Stimulated activated CD4-positive, alpha-beta T cell treated with anti-CD3 and anti-CD28 coated beads, Interleukin-2, amount 100 ng/mL, for 48 hours (primary cell): ENCODE data around the gene DYNC1I2.
A peak's percentile ranks its signal among the peaks of the same experiment; 100 is the strongest.

Source experiments
- DNase-seq, 2 donors: peaks; one replicate each; pipeline ENCODE4 v3.0.0-alpha.2; 2020

DYNC1I2 gene

DNA sequence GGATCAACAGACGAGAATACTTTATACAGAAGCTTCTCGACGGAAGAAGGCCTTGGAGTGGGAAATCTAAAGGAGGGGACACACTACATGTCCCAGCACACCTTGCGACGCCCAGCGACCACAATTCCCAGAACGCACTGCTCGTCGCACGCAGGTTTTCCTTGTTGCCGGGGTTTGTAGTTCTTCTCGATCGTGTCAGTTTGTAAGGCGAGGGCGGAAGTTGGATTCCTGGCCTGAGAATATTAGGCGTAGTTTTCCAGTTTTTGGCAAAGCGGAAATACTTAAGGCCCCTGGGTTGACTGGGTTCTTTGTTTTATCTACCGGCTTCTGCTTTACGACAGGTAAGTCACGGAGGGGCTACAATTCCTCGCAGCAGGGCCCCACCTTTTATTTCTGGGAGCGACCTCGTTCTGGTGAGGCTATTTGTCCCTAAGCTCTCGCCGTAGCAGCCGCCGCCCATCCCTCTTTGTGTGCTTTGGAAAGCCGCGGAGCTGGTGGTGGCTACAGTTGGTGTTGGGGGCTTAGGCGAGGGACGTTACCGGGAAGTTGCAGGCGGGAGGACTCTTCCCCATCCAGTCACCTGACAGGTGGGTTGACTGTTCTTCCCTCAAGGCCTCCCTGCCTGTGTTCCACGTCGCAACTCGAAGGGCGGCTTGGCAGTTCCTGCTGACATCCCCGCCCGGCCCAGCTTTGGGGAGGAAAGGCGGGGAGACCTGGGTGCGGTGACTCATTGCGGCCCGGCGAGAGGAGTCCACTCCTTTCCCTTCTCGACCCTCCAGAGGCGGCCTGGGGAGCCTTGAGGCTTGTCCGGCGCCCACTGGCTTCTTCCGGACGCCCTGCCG is at the start of gene DYNC1I2:
Gene DYNC1I2 (plus strand): TSS at position 183 of the 842 bp plus-strand sequence. CDS start 2,687 bp downstream, outside the sequence.
- DNase-seq = peak; percentile 67 to 70

DNA sequence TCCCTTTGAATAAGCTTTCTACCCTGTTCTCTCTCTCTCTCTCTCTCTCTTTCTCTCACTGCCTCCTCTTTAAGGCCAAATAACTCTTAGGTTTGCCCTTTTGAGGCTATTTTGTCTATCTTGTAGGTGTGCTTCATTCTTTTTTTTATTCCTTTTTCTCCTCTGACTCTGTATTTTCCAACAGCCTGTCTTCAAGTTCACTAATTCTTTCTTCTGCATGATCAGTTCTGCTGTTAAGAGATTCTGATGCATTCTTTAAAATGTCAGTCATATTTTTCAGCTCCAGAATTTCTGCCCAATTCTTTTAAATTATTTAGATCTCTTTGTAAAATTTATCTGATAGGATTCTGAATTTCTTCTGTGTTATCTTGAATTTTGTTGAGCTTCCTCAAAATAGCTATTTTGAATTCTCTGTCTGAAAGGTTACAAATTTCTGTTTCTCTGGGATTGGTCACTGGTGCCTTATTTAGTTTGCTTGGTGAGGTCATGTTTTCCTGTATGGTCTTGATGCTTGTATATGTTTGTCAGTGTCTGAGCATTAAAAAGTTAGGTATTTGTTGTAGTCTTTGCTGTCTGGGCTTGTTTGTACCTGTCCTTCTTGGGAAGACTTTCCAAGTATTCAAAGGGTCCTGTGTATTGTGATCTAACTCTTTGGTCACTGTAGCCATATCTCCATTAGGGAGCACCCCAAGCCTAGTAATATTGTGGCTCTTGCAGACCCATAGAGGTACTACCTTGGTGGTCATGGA is 35.4 kb upstream of the DYNC1I2 start:
- DNase-seq = no peak

DNA sequence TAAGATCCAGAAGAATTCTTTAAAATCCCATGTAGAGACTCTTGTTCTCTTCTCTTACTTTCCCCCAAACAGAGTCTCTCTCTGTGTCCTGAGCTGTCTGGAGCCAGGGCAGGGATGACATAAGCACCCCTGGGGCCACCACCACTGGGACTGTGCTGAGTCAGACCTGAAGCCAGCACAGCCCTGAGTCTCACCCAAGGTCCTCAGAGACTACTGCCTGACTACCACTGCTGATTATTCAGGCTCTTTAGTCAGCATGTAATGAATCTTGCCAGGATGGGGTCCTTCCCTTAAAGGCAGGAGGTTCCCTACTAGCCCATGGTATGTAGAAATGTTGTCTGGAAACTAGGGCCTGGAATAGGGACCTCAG is 34.9 kb upstream of the DYNC1I2 start:
- DNase-seq = no peak

DNA sequence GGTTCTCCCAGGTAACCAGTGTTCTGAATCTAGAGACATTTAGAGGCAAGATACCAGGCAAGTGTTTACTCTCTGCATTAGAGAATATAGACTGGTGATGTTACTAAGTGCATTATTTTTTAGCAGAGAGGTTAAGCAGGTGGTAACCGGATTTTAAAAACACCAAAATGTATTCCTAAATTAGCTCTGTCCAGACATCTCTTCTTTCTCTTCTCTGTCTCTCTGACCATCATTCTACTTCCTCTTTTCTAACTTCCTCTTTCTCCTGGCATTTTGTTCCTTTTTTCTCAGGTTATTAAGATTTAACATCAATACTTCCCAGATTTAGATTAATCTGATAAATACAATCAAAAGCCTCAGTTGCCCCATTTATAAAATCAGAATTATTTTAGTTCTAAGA is 31.7 kb upstream of the DYNC1I2 start:
- no peak for DNase-seq

DNA sequence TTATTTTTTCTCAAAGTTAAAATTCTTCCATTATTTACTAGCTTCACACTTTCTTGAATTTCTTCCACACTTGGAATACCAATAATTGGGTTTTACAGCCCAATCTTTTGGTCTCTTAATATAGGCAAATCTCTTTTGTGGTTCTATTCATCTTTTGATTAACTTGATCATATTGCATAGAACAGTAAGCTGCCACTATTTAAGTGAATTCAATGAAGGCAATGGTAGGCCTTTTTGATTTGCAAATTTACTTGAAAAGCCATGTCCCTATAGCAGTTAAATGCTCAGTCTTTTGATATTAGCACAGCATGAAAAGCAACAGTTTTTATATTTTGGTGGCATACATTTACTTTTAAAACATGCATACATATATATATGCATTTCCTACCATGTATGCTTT is 20.2 kb upstream of the DYNC1I2 start:
- no peak for DNase-seq

DNA sequence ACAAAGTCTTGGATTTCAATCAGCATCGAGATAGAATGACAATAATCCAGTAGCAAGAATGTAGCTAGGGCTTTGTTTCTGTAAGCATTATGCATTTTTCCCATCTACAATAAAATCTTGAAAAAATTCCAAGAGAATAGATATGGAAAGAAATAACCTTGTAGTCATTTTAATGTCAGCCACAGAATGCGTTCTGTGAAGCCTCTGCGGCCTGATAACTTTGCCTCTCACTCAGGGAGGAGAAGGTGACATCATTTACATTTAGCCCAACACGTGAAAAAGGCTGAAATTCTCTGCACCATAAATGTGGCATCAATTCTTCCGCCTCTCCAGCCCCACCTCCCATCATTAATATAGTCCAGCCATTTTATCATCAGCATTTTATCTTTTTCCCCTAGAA is 19.1 kb upstream of the DYNC1I2 start:
- DNase-seq = no peak

DNA sequence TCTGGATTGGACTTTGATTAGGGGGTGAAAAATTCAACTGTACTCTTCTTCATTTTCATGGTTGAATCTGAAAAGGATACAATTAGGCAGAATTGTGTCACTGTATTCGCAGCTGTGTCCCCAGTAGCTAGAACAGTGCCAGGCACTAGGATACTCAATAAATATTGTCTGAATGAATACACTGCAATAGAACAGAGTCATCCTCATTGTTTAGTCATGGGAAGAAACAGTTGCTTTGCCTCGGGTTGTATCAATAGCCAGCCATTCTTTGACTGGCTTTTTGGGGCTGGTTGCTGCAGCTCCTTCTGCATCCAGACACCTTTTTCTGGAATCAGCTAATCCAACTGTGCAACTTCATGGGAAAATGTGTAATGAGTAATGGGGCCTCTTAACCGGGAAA is 18.1 kb upstream of the DYNC1I2 start:
- DNase-seq = no peak

DNA sequence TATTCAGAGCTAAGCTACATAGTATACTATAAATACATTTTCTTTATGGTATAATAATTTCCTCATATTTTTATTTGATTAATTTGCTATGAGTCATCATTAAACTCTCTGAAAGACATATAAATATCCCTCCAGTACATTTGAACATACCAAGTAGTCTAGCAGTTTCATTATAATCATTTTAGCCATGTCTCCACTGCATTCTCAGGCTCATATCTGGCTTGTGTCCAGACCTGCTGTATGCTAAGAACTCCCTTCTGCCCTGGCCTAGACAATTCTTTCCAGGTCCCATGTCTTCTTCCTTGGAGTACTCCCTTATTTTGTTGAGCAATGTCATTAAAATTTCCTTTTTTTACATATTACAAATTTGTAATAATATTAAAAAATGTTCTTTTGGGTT is 16.6 kb upstream of the DYNC1I2 start:
- DNase-seq = no peak

DNA sequence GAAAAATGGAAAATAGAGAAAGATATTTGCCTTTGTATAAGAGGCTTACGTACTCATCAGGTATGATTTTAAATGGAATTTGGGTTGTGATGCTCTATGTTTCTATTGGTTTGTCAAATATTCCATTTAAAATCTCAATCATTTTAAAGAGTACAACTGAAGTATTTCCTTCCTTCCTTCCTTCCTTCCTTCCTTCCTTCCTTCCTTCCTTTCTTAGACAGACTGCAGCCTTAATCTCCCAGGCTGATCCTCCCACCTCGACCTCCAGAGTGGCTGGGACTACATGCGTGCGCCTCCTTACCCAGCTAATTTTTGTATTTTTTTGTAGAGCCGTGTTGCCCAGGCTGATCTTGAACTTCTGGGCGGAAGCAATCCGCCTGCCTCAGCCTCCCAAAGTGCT is 15.4 kb upstream of the DYNC1I2 start:
- no peak for DNase-seq

DNA sequence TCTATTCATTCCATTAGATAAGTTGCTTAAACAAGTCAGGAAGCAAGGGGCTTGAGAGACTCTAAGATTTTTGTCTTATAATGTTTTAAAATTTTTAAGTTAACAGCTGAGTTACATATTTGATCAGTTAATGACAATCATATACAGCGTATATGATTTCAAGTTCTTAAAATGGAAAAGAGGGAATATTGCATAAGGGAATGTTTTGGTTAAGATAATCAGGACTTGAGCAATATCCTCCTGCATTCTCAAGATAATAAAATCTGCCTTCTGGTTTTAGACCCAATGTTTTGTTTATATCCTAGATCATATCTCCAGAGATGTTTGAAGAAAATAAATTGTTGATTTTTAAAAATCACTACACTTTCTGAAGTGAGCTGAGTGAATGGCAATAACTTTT is 13.4 kb upstream of the DYNC1I2 start:
- DNase-seq = no peak

DNA sequence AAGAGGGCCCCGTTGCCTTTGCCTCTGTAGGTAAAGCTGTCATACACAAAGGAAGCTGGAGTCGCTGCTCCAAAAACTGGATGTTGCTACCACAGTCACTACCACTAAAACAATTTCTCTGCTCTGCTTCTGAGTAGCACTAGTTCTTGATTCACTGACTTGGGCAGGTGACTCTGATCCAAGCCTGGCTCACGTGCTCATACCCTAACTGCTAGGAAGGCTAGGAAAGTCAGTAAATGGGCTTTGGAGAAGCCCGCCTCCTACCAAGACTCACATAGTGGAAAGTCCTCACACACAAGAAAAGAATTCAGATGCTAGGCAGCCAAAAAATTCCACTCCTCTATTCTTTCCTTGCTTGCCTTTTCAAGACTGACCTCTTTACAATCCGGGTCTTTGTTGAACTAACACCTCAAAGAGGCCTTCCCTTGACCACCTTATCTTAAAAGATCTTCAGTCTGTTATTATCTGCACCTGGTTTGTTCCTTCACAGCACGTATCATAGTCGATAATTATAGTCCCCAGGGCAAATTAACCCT is 11.4 kb upstream of the DYNC1I2 start:
- DNase-seq = no peak

DNA sequence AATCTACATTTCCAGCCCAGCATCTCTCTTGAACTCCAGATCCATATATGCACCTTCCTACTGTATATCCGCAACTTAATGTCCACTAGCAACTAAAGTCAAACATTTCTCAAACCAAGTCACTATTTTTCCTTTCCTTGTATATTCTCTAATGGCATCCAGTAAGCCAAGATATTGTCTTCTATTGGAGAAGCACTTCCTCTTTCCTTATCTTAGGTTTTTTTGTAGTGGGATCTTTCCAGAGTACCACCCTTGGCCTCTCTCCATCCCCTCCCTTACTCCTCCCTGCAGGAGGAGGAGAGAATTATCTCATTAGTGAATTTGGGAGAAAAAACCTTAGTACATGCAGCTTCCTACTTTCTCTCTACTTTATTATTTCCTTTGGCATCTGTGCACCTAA is 8.7 kb upstream of the DYNC1I2 start:
- DNase-seq = no peak

DNA sequence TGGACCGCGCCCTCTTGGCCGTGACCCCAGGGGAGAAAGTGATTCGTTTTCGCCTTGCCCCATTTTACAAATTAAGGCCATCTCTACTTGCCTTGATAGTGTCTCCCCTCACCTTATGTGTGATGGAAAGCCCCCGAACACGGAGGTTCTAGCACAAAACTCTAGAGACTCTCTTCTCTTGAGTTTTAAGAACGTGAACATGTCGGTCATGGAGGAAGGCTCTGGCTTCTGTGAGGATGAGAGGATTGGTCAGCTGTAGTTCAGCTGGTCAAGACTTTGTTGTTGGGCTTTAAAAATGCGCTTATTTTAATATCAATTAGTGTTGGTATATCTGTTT is 828 bp downstream of the DYNC1I2 start:
- DNase-seq = no peak

DNA sequence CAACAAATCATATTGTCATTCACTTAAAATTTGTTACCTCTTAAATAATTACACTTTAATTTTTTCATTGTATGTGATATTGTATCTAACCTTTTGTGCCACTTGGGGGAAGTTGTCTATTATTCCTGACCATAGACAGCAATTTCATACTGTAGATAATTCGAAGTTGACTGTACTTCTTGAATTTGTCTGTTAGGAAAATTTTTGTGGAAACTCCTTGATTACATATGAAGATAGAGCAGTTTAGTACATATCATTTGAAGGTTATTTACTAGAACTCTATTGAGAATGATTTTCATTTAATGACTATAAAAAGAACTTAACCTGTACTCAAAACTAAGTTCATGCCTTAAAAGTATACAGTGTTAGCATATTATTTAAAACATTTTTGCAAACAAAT is 5.1 kb downstream of the DYNC1I2 start:
- no peak for DNase-seq

DNA sequence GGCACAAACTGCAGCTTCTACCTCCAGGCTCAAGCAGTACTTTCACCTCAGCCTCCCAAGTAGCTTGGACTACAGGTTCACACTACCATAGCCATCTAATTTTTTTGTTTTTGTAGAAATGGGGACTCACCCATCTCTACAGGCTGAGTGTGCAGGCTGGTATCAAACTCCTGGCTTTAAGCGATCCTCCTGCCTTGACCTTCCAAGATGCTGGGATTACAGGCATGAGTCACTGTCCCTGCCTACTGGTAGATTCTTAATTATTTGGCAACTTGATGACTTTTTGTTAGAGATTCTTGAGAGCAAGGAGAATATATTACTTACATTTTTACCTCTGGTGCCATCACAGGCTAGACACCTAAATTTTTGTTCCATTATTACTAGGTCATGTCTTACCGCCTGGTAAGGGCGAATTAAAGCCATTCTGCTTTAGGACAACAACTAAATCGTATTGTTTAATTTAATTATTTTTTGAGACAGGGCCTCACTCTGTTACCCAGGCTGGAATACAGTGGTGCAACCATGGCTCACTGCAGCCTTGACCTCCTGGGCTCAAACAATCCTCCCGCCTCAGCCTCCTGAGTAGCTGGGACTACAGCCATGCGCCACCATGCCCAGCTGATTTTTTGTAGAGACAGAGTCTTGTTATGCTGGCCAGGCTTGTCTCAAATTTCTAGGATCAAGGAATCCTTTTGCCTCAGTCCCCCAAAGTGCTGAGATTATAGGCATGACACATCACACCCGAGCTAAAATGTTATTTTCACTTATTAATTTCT is 15.7 kb downstream of the DYNC1I2 start:
- no peak for DNase-seq

DNA sequence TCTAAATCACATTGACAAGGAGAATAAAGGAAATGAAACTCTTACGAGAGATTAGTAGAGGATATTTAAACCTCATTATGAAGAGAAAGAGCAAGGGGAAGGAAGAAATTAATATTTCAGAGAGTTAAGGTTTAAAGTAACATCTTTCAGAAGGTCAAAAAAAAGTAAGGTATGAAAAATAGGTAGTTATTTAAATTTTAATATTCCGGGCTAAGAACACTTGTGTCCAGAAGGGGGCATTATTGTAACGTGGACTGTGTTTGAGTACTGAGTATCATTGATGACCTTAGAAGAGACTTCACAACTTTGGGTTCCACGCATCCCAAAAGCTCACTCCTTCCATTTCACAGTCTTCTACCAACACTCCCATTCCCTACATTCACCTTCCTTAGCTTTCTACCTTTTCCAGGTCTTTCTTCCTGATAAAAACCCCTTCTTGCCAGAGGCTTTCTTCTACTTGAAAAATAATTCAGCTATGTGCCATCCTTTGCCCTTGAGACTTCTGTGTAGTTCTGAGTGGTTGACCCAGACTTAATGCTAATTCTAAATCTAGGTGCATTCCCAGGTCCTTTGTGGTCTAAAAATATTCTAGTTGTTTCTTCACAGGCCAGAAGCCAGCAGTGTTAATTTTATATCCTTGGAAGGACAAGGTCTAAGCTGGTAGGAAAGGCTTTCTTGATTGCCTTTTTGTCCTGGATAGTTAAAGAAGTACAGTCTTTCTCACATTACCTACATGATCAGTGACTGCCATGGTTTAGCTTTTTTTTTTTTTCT is 16.5 kb downstream of the DYNC1I2 start:
- DNase-seq = no peak

DNA sequence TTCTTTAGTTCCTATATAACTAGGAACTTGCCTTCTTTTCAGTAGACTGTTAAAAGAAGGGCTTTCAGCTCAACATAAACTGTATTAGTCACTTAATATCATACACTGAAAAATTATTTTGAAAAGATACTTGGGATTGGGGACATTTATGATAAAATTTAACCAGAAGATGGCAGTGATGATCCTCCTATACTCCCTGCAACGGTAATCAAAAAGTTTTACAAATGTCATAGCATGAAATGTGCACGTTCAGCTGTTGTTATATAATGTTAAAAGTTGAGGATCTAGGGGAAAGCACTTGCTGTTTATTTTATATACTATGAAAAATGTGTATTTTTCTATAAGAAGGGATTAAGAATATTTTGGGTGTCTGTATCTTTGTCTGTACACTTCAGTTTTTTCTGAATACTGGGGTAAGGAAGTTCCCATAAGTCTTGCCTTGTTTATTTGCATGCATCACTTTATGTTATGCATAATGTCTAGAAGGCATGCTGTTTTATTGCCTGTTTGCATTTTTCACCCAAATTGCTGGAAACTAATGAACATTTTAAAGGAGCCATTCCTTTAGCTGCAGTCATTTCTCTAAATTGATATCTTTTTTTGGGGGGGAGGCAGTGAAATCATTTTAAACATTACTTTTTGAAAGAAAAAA is 19.0 kb downstream of the DYNC1I2 start:
- no peak for DNase-seq

DNA sequence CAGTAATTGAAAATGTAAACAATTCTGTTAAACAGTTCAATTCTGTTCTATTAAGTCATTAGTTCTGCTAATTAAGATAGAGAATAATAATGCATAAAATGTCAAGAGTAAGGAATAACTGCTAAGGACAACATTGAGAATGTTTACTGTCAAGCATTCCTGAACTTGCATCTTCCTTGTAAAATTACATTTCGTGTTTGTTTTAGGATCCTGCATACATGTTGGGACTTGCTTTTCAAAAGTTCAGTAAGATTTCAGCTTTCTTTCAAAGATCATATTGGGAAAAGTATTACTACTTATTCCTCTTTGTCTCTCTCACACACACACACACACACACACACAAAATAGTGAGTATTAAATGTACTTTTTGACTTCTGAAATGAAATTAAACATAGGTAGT is 20.5 kb downstream of the DYNC1I2 start:
- DNase-seq = no peak

DNA sequence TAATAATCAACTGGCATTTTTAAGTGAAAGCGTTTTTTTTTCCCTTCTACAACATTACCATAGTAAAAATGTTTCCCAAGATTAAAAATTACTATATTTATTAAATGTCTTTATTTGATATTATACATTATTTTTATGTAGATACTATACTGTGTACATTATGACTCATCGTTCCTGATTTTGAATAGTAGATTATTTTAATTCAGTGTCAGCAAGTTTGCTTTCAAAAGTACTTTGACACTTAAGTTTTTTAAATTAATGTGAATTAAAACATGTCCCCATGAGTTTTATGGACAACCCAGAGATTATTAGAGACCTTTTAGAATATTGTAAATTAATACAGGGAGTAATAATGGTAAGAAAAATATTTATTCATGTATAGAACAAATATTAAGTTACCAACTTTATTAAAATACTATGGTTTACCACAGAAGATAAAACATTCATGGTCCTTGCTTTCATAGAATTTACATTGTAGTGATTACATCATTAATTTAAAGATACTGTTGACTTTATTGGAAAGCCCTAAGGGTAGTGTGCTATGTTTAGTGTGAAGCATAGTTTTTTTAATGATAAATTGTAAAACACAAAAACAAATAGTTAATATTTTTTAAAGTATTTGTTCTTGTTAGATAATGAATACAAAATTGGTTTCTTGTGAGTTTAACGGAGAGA is 21.9 kb downstream of the DYNC1I2 start:
- no peak for DNase-seq

DNA sequence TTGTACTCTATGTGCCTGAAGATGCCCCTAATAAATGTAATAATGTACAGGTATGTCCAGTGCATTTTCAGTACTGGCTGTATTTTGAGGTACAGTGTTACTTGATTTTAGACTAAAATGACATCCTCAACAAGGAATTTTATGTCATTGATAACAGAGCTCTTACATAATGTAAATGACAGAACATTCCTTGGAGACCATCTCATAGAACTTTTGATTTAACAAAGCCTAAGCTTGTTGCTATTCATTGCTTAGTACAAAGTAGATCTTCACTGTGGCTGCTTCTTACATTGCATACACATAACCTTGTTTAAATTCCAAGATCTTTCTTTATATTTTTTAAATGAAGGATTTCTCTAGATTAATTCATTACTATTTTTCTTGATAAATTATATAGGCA is 24.1 kb downstream of the DYNC1I2 start:
- no peak for DNase-seq

DNA sequence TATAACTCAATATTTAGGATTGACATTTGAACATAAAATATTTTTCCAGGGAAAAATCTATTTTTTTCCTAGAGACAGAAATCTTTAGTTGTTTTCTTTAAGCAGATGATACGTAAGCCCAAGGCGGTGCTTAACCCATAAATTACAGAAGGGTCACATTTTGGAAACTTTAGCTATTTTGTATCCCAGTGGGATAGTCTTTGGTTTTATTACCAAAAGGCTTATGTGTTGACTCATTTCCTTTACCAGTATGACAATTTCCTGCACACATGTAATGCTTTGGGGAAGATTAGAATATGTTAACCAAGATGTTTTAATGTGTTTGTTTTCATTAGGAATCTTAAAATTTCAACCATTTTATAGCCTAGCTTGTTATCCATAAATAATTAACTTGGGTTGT is 24.8 kb downstream of the DYNC1I2 start:
- DNase-seq = no peak

DNA sequence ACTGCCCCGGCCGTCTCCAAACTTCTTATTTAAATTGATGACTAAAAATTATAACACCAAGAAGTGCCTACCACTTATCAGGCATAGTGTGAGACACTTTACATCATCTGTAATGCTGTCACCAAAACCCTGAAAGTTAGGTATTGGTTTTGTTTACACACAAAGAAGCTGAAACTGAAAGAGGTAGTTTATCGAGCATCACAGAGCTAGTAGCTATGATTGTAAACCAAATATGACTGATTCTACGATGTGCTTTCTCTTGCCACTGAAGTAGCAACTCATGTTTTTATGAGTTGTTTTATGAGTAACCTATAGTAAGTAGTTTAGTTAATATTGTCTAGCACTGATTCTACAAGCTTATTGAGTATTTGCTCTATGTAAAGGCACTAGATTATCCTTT is 31.5 kb downstream of the DYNC1I2 start:
- DNase-seq = no peak
